Right lung (tissue), 10 donors: ENCODE results near the gene UCN2. TPM values are rescaled to one million over a fixed set of nuclear protein-coding genes. Genes with fewer than 3 reads are reported as not detected.

ENCODE experiments used
- DNase-seq, 2 donors: peaks; one replicate each; pipeline ENCODE4 v3.0.0-alpha.2; 2013
- long read RNA-seq, 8 donors: transcript quantifications; one replicate each; lab custom pipeline, GENCODE V29; 2026
- polyA plus RNA-seq, 5 donors: library from polyadenylated mRNA; unstranded; fragments of 120-200 nt; gene quantifications; one replicate each; pipeline versions ENCODE4 v1.2.1 to v1.2.3, GENCODE V29; 2013; ENCODE audit warnings: inconsistent platforms in 1 of 5, low replicate concordance in 1 of 5; ENCODE audit not compliant: insufficient read length in 5 of 5, insufficient read depth in 1 of 5

The UCN2 gene, protein sequence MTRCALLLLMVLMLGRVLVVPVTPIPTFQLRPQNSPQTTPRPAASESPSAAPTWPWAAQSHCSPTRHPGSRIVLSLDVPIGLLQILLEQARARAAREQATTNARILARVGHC
- under 1 TPM in 3 of 5 donors, not detected in 2; 0.17 to 0.33 (median 0.22) TPM for polyA plus RNA-seq
- long read RNA-seq, donor 1: 0 reads
- long read RNA-seq, donor 2: 0 reads
- long read RNA-seq, donor 3: 0 reads
- long read RNA-seq, donor 4: 0 reads
- long read RNA-seq, donor 5: 0 reads
- long read RNA-seq, donor 6: 0 reads
- long read RNA-seq, donor 7: 0 reads
- long read RNA-seq, donor 8: 0 reads

DNA sequence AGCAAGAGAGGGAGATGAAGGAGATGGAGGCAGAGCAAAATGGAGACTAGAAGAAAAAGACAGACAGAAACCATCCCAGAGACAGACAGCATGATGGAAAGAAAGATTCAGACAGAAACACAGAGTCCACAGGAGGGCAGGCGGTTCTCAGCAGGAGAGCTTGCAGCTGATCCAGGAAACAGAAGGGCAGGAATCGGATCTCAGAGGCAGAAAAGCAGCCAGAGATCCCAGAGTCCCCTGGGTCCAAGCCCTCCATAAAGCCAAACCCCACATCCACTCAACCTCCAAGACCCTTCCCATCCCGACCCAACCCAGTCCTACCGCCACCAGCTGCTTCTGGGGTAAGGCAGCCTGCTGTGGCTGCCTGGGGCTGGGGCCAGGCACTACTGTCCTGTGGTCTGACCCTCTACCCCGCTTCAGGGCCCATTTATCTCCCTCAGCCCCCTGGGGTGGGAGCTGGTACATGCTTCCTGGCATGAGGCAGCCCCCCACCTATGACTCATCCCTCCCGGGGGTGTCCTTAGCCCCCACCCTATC, at the start of gene UCN2:
Gene UCN2, minus strand, starts transcription at position 400 of the 537 bp plus-strand sequence. CDS start 657 bp downstream, outside the sequence.
- DNase-seq: no peak

DNA sequence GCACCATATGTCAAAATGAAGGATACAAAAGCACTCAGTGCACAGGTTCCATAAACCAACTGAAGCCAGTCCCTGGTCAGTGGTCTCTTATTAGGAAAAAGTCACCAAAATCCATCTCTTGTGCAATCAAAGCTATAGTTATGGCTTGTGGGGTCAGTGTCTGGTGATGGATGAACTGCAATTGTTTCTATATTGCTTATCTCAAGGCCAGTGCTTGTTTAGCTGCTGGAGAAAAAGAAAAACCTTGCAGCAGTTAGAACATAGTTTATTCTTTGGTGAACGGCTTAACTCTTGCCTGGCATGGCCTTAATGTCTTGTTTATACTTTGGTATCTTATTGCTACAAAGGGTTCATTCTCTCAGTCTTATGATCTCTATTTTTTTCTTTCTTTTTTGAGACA, 48.7 kb upstream of the UCN2 start:
- peak; percentile 39 to 41 for DNase-seq

DNA sequence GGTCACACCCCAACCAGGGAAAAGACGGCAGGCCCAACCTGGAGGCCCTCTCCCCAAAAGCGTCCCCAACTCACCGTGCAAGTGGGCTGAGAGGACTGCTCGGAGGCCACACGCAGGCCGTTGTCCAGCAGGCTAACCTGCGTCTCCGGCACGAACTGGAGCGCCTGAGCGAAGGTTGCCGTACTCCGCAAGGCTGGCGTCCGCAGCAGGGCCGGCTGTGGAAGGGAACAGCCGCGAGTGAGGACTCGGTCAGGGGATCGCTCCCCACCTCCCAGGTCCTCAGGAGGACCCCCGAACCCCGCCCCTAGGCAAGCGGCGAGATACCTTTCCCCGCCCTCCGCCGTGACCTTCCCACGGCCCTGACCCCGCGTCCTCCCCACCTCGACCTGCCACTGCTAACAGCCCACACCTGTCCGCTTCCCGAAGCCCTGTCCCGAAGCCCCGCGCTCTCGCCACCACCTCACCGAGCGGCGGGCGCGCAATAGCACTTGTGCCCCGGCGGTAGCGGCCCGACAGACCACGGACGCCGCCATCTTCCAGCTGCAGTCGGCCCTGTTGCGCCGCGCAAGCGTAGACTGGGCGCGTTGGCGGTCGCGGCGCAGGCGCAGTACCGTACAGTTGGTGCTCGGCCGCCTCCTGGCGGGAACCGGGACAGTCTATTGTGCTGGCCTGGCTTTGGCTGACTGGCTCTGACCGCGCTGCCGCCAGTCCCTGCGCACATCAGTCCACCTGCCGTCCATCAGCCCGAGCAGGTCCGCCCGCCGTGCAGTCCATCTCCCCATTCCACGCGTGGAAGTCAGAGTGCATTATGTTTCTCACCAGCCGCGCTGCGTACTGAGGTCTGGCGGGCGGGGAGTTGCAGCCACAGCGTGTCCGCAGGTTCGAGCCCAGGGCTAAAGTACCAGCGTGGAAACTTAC, 45.8 kb upstream of the UCN2 start, which contains the start of gene UQCRC1:
Gene UQCRC1, minus strand, starts transcription at position 559 of the 918 bp plus-strand sequence. Its CDS starts 26 bp downstream, at position 533.
- DNase-seq: peak; percentile 92 to 94

DNA sequence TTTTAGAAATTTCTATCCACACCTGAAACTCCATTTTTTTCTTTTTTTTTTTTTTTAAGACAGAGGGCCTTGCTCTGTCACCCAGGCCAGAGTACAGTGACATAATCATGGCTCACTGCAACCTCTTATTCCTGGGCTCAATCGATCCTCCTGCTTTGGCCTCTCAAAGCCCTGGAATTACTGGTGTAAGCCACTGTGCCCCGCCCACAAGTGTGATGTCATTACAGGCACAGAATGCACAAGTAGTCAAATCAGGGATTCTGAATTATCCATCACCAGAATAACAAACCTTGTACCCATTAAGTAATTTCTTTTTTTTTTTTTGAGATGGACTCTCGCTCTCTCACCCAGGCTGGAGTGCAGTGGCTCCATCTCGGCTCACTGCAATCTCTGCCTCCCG, 43.9 kb upstream of the UCN2 start:
- no peak for DNase-seq

DNA sequence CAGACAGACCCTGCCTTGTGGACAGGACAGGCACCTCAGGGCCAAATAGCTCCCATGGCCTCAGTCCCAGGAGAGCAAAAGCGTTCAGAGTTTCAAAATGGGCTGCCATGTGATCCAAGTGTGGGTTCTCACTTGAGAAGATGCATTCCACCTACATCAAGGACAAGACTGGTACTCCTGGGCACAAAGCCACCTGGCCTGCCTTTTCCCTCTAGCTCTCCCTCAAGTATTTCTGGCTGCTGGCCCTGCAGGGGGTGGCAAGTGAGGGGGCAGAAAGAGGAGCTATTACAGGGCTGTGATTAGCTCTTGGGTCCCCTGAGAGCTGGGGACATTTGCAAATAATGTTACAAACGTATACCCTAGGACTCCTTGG, 38.0 kb upstream of the UCN2 start:
- no peak for DNase-seq

DNA sequence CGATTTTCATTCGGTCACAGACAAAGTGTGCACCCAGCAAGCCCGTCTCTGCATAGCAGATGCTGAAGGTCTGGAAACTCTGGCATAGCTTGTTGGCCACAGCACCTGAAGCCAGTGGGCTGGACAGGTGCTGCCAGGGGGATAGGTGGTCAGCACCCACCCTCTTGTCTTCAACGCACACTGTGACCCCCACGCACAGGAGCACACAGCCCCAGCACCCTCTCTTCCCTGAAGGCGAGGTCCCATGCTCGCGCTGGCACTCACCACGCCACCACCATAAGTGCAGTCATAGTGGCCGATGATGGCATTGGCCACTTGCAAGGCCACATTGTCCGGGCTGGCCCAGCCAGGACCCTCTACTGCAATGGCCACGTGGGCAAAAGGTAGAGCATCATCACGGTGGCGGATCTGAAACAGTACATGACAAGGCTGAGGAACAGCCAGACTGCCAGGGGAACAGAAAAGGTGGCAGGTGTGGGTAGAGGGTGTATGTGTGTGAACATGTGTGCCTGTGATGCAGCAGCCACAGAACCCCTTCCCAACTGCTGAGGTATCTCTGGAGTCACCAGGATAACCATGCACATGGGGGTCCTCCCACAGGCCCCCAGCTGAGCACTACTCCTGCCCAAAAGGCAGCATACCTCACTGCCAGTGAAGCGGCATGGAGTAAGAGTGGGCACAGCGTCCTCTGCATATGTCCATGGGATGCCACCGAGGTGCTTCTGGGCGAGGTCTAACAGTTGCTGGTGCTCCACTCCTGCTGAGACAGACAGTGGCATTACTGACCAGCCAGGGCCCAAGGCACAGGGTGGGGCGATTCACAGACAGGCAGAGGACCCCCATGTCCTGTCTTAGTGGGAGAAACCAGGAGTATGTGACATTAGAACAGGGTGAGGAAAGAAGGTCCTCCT, 37.4 kb upstream of the UCN2 start:
- DNase-seq: no peak

DNA sequence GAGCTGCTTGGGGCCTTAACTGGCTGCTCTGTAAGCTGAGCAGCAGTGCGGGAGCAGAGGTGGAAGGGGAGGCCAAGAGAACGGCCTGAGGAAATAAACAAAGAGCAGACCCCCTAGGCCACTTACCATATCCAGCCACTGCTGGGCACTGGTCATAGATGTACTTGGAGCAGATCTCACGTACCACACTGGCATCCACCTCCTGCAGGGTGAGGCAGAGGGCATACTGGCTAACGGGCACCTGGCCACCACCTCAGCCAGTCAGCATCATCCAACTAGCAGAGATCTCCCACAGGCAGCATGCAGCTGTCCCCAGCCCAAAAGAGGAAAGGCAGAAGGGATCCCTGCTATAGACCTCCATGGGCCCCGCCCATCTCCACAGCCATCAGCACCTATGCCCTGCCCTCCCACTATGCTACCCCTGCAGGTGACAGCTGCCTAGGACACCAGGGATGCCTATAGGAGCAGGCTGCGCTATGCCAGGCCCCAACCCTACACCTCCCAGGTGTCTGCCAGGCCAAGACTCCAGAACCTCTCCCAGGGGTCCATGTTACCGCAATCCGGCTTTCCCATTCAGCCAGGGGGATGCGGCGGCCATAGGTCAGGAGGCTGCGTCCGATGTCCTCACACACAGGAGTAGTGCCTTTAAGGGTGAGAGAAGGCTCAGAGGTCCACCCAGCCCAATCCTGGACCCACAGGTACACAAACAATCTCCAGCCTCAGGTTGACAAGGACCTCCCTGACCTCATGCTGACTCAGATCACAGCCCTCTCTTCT, 36.1 kb upstream of the UCN2 start:
- DNase-seq: no peak

DNA sequence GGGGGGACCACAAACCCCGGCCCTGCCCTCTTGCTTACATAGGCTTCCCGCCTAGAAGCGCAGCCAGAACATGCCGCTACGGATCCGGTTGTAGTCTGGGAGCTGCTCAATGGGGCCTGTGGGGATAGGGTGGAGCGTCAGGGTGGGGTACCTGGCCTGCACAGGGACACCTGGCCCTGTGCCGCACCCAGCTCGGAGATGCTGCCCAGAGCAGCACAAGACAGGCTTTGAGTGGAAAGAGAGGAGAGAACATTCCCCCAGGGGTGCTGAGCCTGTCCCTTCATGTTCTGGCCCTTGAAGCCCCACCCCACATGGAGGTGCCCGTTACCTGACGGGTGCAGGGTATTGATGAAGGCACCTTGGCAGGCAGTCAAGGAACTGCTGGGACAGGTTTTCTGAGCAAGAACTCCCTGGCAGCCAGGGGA, 35.5 kb upstream of the UCN2 start:
- no peak for DNase-seq

DNA sequence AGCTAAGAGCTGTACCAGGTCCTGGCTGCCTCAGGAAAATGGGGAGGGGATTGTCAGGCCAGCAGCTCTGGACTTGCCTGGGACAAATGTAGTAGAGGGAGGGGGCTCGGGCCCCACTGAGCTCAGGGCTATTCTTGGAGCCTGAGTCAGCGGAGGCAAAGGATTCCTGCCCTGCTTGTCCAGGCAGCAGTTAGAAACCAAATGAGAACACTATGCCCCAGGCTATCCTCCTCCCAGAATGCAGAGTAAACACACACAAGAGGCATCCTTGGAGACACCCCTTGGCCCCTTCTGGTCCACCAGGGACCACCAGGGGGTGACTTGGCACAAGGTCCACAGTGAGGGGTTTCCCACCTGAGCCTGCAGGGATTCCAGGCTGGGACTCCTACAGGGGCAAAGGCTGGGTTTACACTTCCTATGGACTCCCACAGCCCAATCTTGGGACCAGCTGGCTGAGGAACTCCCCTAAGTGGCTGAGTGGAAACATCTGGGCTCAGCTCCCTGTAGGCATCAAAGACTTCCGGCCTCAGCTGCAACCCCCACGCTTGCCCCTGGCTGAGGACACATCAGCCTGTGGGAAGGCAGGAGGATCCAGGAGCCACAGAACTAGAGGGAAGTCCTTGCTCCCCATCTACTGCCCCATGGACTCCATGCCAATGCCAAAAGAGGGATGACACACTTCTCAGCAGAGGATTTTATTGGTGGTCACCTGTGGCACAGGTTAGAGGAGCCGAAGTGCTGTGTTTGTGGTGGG, 34.9 kb upstream of the UCN2 start:
- DNase-seq: peak; percentile 68 to 73

DNA sequence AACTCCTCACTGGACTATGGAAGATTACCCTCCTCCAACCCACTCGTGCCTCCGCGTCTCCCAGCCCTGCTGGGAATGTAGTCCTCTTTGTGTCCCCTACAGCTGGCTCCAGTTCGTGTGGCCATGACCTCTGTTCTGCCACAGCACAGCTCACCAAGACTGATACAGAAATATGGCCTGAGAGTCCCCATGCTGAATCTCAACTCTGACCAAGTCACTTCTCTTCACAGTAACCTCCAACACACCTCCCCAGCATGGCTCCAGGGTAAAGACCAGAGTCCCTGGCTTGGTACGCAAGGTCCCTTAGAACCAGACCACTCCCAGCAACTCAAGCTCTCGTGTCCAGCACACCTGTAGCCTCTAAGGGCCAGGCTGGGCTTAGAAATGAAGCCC, 33.8 kb upstream of the UCN2 start:
- no peak for DNase-seq

DNA sequence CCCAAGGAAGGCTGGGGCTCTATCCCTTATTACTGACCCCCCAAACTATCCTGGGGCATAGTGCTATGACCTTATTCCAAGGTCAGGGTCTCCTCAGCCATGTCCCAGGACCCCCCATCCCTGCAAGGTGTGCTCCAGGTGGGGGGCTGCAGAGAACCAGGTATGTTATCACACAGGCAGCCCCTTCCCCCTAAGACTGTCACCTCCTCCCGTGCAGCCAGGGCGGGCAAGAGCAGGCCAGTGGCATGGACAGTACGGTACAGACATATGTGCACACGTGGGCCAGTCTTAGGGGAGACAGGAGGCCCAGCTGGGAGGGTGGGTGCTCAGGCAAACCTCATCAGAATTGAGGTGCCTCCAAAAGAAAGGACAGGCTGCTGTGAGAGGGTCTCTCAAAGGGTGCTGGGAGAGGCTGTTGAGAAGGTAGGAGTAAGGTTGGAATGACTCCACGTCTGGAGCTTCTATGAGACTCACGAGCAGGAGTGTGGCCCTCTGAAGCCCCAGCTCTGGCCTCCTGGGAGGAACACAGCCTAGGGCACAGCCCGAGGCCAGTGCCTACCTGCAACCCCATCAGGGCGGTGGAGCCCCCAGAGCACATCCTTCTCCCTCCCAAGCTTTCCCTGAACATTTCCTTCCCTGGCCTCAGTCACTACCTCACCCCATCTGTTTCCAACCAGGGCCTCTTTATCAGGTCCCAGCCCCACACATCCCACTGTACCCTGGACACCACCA, 33.3 kb upstream of the UCN2 start:
- no peak for DNase-seq

DNA sequence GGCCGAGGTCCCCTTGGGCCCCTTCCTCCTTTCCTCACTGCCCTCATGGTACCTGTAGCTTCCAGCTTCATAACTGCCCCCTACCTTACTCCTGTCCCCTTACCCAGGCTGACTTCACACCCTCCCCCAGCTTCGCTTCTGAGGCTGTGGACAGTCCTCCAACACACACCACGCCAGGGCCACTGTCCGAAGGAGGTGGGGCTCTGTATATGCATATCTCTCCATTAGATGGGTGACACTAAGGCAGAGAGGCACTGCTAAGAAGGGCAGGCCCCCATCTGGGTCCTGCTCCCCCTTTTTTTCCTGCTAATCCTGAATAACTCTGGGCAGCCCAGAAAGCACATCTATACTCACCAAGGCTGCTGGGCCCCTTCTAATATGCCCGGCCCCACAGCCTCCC, 32.6 kb upstream of the UCN2 start:
- no peak for DNase-seq

DNA sequence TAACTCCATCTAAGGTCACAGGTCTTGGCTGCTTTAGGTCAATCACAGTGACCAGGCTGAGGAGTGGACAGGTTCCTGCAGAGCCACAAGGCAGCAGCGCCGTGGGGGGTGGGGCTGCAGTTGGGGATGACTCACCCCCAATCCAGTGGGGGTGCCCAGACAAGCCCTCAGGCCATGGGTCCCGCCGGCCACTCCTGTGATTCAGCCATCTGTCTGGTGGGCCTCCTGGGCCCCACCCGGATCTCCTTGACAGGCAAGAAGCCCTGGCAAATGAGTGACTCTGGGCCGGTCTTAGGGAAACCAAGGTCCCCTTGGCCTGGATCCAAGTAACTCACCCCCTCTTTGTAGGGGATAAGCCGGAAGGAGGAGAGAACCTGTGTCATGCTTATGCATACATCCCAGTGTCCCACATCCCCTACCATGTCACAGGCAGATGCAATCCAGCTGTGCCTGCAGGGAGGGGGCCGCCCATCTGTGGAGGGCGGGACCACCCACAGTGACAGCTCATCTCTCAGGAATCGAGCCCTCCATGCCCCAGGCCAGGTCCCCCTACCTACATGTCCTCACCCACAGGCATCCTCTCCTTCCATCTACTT, 32.0 kb upstream of the UCN2 start:
- no peak for DNase-seq

DNA sequence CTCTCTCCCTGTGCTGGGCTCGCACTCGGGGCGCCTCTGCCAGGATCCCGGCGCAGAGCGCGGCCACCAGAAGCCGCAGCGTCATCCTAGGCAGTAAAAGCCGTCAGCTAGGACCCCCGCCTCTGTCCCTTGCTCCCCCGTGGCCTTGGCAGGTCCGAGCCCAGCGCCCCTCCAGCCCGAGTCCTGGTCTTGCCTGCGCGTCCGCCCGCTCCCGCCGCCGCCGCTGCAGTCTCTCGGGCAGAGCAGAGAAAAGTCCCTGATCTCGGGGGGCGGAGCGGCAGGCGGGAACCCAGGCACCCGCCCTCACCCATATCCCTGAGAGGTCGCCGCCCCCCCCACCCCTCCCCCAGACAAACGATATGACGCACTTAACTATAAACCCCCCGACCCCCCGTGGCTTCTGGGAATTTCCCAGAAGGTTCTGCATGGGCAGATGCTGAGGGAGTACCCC, 31.5 kb upstream of the UCN2 start, which contains the start of gene COL7A1:
Gene COL7A1, minus strand, starts transcription at position 255 of the 451 bp plus-strand sequence. Its CDS starts 170 bp downstream, at position 85.
- DNase-seq: no peak

DNA sequence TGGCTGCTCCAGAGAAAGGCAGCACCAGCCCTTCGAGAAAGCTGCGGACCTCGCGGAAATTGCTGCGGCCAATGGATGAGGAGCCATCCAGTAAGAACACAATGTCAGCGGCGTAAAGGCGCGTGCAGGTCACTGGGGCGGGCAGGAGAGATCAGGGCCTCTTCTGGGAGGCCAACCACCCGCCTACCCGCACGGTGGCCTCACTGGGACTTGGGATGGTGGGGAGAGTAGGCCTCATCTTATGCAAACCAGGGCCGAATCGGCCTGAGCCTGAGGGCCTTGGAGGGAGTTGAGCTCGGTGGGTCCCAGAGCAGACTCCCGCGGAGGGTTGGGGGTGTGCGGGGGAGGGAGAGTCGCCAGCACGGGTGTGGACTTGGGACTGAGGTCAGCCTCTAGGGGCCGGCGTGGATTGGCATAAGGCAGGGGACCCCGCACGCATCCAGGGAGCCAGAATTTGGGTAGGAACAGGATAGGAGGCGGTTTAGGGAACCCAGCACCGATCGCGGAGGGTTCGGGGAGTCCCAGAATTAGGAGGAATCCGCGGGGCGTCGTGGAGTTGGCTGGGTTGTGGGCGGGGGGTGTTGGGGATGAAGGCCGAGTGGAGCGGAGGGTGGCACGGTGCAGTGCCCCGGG, 31.0 kb upstream of the UCN2 start:
- DNase-seq: no peak

DNA sequence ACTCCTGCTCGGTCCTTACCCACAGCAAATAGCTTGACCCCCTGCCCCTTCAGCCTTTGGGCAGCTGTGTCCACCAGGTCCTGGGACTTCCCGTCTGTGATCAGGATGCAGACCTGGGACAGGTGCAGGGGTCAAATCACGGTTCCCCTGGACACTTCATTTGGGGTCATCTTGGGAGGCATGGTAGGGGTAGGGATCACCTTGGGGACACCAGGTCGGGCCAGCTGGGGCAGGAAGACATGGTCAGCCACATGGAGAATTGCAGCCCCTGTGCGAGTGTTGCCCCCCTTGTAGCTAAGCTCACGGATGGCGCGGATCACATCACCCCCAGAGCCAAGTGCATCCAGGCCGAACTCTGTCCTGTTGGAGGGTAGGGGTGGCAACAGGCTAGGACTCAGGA, 29.8 kb upstream of the UCN2 start:
- DNase-seq: no peak

DNA sequence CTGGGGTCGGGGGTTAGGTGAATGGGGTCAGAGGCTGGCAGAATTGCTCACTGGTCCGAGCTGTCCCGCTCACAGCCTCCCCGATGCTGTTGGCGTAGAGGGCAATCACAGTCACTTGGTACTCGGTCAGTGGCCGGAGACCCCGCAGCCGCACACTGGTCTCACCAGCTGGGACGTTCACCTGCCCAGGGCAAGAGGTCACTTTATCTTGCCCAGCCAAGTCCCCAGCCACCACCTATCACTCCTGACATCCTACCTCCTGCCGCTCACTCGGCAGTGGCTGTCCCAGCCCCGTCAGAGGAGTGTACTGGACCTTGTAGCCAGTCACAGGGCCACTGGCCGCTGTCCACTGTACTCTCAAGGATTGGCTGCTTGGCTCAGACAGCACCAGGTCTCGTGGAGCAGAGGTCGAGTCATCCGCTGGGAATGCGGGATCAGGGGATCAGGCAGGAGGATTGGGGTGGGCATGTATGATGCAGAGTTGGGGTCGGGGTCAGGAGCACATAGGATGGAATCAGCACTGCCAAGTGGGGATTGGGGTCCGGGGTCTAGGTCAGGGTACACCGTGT, 29.0 kb upstream of the UCN2 start:
- no peak for DNase-seq
